ENCODE data around the gene DPP6.

DNA sequence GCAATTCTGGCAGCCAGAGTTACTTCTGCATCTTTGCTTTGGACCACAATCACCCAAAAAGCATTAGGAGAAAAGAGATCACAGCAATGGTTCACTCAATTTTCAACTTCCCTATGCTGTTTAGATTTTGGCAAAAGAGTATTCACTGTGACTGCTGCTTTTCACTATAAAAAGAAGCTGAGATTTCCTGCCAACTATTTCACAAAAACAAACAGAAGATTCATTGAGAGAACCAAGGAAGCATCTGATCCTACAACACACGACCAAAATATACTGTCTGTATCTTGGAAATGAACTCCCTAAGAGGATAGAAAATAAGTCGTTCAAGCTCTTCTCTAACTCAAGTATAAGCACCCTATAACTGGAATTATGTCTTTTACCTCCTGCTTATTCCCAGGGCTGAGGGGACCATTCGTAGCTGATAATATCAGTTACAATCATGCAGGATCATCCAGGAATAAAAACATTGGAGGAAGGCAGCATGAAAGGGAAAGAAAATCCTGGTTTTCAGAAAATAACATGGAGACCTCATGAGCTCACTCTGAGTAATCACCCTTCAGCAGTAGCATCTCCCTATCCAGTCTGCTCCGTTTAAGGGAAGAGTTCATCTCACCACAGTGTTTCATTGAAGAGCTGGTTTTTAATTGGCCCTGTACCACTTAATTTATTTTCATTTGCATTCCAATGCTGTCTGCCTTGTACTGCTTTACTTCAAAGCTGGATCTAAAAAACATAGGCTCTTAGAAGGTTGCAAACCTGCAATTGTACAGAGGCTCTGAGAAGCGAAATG is 694.6 kb downstream of the DPP6 start:
- TF ChIP-seq, protein P1, sequence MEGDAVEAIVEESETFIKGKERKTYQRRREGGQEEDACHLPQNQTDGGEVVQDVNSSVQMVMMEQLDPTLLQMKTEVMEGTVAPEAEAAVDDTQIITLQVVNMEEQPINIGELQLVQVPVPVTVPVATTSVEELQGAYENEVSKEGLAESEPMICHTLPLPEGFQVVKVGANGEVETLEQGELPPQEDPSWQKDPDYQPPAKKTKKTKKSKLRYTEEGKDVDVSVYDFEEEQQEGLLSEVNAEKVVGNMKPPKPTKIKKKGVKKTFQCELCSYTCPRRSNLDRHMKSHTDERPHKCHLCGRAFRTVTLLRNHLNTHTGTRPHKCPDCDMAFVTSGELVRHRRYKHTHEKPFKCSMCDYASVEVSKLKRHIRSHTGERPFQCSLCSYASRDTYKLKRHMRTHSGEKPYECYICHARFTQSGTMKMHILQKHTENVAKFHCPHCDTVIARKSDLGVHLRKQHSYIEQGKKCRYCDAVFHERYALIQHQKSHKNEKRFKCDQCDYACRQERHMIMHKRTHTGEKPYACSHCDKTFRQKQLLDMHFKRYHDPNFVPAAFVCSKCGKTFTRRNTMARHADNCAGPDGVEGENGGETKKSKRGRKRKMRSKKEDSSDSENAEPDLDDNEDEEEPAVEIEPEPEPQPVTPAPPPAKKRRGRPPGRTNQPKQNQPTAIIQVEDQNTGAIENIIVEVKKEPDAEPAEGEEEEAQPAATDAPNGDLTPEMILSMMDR (IDR thresholded peaks at IDR 0.05), result no peak
- TF ChIP-seq ESRRA (IDR thresholded peaks at IDR 0.05; ENCODE audit: borderline replicate concordance, low read length) (no peak), RFX5 (IDR thresholded peaks at IDR 0.05) (no peak), RAD21 (conservative IDR thresholded peaks at IDR 0.05 in 1 of 2, IDR thresholded peaks at IDR 0.05 in 1 of 2) (no peak), POLR2A (IDR thresholded peaks at IDR 0.05; ENCODE audit: low read length) (no peak), MAFK (IDR thresholded peaks at IDR 0.05; ENCODE audit: partially characterized antibody) (no peak), FOSB (CRISPR knock-in tag; IDR thresholded peaks at IDR 0.05) (no peak)
- TF ChIP-seq, protein P2, sequence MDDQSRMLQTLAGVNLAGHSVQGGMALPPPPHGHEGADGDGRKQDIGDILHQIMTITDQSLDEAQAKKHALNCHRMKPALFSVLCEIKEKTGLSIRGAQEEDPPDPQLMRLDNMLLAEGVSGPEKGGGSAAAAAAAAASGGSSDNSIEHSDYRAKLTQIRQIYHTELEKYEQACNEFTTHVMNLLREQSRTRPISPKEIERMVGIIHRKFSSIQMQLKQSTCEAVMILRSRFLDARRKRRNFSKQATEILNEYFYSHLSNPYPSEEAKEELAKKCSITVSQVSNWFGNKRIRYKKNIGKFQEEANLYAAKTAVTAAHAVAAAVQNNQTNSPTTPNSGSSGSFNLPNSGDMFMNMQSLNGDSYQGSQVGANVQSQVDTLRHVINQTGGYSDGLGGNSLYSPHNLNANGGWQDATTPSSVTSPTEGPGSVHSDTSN (IDR thresholded peaks at IDR 0.05), result no peak
